GM04503 (cell line): Measurements from ENCODE around the gene SLC24A3.

Source experiments
- DNase-seq: peaks from one replicate; pipeline ENCODE4 v3.0.0-alpha.2; 2012; ENCODE audit warnings: low read depth

The SLC24A3 gene

GRCh38 chr20:19502169-19502568, 289.7 kb downstream of the SLC24A3 start:
- no peak for DNase-seq

GRCh38 chr20:19504251-19504650, 291.8 kb downstream of the SLC24A3 start:
- DNase-seq: no peak

DNA sequence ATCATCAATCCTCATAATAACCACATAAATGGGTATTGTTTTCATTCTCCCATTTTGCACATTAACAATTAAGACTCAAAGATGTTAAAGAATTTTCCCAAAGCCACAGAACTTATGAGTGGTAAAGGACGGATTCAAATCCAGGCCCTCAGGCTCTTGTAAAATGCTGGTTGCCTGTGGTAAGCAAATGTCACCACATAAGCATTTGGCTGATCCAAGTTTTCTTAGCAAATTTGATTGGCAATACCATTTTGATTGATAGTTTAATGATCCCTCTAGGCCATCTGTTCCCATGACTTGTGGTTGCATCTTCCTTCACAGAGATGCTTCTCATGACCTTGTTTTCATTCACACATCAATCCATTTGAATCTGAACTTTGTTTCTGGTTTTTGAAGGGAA, 293.6 kb downstream of the SLC24A3 start:
- no peak for DNase-seq

GRCh38 chr20:19508449-19508848, 296.0 kb downstream of the SLC24A3 start:
- DNase-seq: no peak

GRCh38 chr20:19510611-19511010, 298.2 kb downstream of the SLC24A3 start:
- DNase-seq: no peak

DNA sequence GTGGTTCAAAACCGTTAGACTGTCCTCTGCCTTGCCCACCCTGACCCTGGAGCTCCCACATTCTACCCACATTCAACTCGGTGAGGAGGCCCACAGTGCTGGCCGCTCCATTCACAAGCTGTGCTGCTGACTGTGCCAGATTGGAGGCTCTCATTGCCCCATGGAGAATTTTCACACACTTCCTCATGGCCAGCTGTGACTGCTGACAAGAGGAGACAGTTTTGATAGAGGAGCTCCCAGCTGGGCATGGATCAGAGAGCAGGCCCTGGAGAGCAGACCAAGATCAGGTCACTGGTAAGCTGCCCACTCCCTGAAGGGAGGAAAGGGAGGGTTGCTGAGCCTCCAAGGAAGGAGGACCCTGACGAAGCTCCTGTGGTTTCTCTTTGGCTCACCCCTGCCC, 299.5 kb downstream of the SLC24A3 start:
- no peak for DNase-seq

DNA sequence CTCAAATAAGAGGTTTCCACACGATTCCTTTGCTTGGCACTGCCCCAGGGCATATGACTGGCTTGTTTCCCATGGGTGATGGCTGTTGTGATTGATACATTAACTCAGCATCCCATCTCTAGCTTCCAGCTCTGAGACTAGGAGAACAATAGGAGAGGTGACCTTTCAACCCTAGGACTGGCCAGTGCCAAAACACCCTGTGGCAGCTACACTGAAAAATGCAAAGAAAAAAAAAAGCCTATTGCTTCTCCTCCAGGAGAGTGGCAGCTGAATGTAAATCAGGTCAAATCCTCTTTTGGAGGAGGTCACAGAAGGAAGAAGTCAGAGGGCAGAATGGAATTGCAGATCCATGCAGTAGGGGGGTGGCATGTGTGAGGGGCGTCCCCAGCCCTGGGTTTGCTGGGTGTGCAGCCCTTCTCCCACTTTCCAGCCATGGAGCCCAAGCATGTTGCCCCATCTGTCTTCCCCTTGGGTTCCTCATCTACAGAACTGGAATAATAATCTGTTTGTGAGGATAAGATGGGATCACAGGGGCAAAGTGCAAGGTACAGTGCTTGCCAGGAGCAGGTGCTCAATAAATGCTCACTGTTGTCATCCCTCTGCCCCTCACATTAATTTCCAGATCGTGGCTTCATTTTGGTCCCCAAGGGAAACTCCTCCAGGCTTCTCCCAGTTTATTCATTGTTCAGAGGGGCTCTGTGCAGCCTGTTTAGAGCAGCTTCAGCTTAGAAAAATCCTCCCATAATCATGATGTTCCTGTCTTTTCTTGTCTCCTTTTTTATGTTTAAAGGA, 300.6 kb downstream of the SLC24A3 start:
- no peak for DNase-seq

GRCh38 chr20:19515074-19515473, 302.6 kb downstream of the SLC24A3 start:
- DNase-seq: no peak

GRCh38 chr20:19519466-19519865, 307.0 kb downstream of the SLC24A3 start:
- no peak for DNase-seq

DNA sequence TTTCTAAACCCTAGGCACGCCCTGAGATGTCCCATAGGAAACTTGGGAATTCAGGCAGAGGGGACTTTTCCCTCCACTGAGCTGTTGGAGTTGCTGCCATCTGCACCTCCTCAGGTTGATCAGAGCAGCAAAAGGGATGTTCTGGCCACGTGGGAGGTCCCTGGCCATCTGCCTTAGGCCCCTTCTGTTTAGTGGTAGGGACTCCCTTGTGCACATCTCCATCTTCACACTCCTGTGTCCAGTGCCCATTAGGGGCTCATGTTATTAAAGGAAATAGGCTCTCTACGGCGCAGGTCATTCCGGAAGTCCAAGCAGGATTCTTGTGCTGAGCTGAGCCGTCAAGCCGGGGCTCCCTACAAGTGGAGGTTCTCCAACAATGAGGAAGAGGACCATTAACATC, 307.8 kb downstream of the SLC24A3 start:
- DNase-seq: no peak

GRCh38 chr20:19522071-19522801, 309.8 kb downstream of the SLC24A3 start:
- DNase-seq: no peak

DNA sequence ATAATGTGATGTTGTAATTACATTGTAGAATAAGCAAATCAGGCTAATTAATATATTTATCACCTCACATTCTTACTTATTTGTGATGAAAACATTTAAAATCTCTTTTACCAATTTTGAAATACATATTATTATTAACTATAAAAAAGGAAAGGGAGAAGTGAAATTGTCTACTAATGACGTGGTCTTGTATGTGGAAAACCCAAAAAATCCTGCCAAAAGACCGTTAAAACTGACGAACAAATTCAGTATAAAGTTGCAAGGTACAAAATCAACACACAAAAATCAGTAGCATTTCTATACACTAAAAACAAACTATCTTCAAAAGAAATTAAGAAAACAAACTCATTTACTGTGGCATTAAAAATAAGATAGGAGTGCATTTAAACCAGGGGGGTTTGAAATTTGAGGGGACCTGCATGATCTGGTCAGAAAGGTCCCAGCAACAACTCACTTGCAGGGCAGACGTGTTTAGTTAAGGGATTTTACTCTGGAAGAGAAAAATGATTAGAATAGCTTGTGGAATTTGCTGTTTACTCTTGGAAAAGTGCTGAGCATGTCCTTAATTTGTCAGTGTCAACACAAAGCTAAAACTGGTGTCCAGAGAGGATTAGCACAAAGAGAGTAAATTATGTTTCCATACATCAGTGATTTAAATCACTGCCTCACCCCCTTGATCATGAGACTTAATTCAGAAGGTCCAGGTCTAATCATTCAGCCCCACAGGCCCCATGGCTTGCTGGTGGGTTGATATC, 310.6 kb downstream of the SLC24A3 start:
- DNase-seq: no peak

DNA sequence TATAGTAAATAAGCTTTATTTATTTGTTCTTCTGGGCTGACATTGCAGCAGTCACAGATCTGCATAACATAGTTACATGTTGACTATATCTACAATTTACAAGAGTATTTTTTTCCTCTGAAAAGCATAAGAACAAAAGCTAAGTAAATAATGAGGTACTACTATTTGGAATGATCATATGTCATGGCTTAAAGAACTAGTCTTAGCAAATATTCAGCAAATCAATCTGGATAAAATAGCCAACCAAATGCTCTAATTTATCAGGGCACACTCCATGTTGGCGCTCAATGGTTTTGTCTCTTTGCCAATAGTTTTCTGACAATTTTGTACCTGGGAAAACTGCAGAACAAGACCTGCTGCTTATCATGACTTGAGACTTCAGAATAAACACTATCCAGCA, 312.2 kb downstream of the SLC24A3 start:
- no peak for DNase-seq

DNA sequence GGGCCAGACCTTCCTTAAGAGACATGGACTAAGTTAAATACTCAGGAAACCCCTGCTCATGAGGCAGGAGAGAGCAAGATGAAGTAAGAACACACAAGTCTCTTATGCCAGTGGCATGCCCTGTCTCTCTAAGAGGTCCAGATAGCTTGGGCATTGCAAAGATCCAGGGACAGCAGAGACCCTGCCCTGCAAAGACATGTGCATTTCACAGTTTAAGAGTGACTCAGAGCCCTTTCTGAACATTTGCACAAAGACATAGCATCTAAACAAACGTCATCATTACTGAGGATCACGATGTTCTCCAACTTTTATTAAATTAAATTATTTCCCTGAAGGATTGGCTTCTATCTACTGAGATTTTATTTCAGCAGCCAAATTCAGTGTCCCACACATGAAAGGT, 315.1 kb downstream of the SLC24A3 start:
- no peak for DNase-seq

DNA sequence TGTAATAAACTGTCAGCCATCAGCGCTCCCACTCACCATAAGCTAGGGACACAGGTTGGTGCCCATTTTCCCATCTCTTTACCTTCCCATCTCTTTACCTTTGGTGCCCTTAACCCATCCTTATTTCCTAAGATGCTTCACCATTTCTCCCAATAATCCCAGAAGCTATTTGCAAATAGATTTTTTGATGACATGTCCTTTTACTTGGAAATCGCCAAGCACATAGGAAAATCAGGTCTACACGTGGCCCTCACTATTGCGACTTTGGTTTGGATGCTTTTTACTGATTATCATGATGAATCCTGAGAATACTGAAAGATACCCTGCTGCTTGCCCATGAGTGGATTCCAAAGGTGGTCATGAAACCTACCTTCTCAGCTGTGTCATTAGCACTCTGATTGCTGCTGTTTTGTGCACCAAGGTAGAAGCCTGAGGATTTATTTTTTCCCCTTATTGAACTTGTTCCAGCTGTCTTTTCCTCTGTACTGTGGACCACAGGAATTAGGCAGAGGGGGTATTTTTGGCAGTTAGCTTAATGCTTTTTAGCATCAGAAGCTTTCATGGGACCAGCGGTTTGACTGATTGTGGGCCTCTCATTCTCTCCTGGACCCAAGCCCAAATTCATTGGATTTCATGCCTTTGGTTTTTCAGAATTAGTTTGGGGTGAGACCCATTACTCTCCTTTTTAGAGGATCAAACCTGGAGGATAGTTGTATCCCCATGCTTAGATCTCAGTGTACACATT, 316.0 kb downstream of the SLC24A3 start:
- DNase-seq: no peak

- no peak for DNase-seq
Observed at GRCh38 chr20:19530006-19530405, 317.6 kb downstream of the SLC24A3 start.

GRCh38 chr20:19531446-19531845, 319.0 kb downstream of the SLC24A3 start:
- no peak for DNase-seq

DNA sequence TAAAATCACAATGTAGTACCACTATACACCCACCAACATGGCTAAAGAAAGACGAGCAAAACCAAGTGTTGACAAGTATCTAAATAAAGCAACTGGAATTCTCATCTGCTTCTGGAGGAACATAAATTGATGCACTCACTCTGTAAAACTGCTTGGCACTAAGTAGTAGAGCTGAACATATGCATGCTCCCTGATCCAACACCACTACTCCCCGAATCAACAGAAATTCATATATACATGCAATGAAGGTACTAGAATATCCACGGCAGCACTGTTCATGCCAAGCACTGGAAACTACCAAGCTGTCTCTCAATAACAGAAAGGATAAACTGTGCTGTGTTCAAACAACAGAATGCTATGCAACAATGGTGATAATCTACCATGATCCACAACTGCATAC, 326.1 kb downstream of the SLC24A3 start:
- no peak for DNase-seq

- DNase-seq: no peak
Observed at GRCh38 chr20:19539191-19539590, 326.7 kb downstream of the SLC24A3 start.

DNA sequence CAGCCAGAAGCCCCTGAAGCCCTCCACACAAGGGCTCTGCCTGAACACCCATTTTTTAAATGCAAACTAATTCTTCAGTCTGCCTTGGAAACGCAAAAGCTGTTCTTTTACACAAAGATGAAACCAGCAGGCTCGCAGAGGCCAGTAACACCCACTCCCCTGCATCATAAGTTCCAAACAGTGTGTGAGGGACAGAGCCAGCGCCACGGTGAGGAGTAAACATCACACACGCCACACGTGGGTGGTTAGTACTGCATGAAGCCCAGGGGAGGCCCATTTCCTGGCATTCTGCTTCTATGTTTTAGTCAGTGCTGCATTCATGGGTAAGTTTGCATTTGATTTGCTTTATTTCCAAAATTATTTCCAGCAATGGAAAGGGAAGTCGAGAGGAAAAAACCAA, 327.9 kb downstream of the SLC24A3 start:
- DNase-seq: no peak

DNA sequence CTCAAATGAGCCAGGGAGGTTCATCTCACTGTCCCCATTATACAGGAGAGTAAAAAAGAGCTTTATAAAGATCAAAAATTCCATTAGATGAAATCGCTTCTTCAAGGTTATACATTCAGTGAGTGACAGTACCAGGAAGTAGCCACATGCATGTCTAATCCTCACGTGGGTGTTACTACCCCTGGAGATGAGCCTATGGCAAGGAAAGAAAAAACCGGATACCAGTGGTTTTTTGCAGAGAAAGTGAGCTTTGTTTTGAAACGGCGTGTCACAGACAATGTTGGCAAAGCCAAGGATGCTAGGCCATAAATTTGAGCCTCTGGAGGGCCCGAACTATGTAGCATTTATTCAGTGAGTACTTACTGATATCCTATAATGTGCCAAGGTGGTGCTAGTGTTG, 330.7 kb downstream of the SLC24A3 start:
- DNase-seq: no peak

- no peak for DNase-seq
Observed at GRCh38 chr20:19544684-19545083, 332.2 kb downstream of the SLC24A3 start.
